GM19099 (cell line): ENCODE data around the gene PRKD1.

Experiments
- POLR2A ChIP-seq: IDR thresholded peaks from 3 replicates; pipeline ENCODE4 v1.6.1; 2011; ENCODE audit warnings: low read depth; ENCODE audit not compliant: insufficient read length; ENCODE audit errors: extremely low read depth

PRKD1 gene

GRCh38 chr14:29528889-29529288, 398.8 kb downstream of the PRKD1 start:
- no peak for TF ChIP-seq POLR2A

- no peak for TF ChIP-seq POLR2A
Measured at GRCh38 chr14:29527286-29527685, 400.4 kb downstream of the PRKD1 start.
